Bronchial epithelial cell (primary cell): ENCODE results near the gene PMFBP1. TPM values are rescaled to one million over a fixed set of nuclear protein-coding genes. Genes with fewer than 3 reads are reported as not detected.

Source experiments
- DNase-seq: peaks from one replicate; pipeline ENCODE4 v3.0.0-alpha.2; 2010; ENCODE audit warnings: low read depth
- FAIRE-seq: peaks from 2 replicates; lab custom pipeline; 2011; peaks lifted over from hg19 to GRCh38; lab: Jason Lieb, UNC
- H3K27me3 ChIP-seq: 2 replicates; pipeline ENCODE4 v1.5.1; 2011; ENCODE audit warnings: low read length; ENCODE audit not compliant: control insufficient read depth, insufficient read depth
- H3K36me3 ChIP-seq: 2 replicates; pipeline ENCODE4 v1.5.1; 2011; ENCODE audit warnings: low read length; ENCODE audit not compliant: control insufficient read depth, insufficient read depth
- H3K4me3 ChIP-seq: 2 replicates; pipeline ENCODE4 v1.5.1; 2011; ENCODE audit warnings: mild to moderate bottlenecking, low read depth, low read length, control low read depth
- CTCF ChIP-seq: IDR thresholded peaks from 2 replicates; pipeline ENCODE4 v1.5.1; 2011; ENCODE audit warnings: mild to moderate bottlenecking, moderate library complexity, low read length, control low read depth, inconsistent platforms; ENCODE audit not compliant: insufficient read depth, severe bottlenecking
- total RNA-seq: library from RNA; depleted of rRNA; stranded (reverse); fragments of >200 nt; gene quantifications from 2 replicates; pipeline ENCODE4 v1.2.1, GENCODE V29; 2014

The PMFBP1 gene
- total RNA-seq, 1 donor from 2014 or later: 0.53 TPM

- TF ChIP-seq CTCF: no peak
- Histone ChIP-seq H3K27me3 (no peaks in the 10 kb centered on the region), H3K4me3 (no peak overlapping the region), H3K36me3 (no peaks in the 10 kb centered on the region)
- DNase-seq (no peak), FAIRE-seq (no peak)
Observed at GRCh38 chr16:72073560-72074230, 98.3 kb downstream of the PMFBP1 start.

GRCh38 chr16:72072514-72073342 is 99.2 kb downstream of the PMFBP1 start:
- no peak for FAIRE-seq
- TF ChIP-seq CTCF: no peak
- Histone ChIP-seq H3K36me3 (no peaks in the 10 kb centered on the region), H3K27me3 (no peaks in the 10 kb centered on the region), H3K4me3 (no peak overlapping the region)
- DNase-seq: no peak

Other genes starting within 250 kb of the PMFBP1 start
- not detected in 2 replicates for gene PKD1L3, start 171.8 kb downstream of the PMFBP1 start, total RNA-seq
- 5.0 and 11.1 TPM in 2 replicates for gene DHODH, start 163.4 kb downstream of the PMFBP1 start, total RNA-seq
- gene HP, start 117.7 kb downstream of the PMFBP1 start, total RNA-seq: not detected in 2 replicates
- not detected in 2 replicates for gene HPR, start 108.9 kb downstream of the PMFBP1 start, total RNA-seq
- gene TXNL4B, start 78.5 kb downstream of the PMFBP1 start, total RNA-seq: 5.4 and 6.8 TPM in 2 replicates
- gene DHX38, start 78.3 kb downstream of the PMFBP1 start, total RNA-seq: 91.6 and 123 TPM in 2 replicates